Kidney glomerular epithelial cell (primary cell): ENCODE data around the gene ACP2.

ENCODE experiments used
- DNase-seq: peaks from one replicate; lab custom pipeline; 2025; lab: John Stamatoyannopoulos, UW

Gene ACP2

DNA sequence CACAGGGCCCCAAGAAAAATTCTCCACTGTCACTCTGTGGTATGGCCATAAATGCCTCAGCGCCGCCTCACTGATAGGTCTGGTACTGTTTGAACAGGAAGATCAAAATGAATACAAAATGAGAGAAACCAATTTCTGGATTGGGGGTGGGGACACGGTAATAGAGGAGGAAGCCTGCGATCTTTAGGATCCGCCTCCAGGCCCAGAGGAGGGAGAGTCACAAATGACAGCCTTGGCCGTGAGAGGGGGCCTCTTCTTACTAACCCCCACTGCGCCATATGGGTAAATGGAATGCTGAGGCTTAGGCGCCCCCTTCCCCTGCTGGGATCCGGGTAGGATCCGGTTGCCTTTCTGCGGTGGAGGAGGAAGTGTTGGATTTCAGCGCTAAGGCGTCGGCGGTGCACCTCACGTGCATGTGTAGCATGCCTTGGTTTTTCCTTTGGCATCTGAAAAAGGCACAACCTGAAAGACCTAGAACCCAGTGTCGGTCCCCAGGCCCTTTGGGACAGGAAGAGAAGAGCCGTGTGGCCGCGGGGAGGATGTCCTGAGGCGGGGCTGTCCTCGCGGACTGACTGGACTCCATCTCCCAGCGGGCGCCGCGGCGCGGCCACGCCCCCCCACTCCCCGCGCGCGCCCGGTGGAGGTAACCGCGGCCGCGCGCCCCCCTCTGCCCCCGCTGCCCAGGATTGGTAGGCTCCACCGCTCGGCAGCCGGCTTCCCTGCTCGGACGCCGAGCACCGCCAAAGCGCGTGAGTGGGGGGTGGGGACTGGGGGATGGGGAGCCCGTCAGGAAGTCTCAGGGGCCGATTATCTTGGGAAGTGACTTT lies 20.6 kb upstream of the ACP2 start:
- DNase-seq, result peak; percentile 83

GRCh38 chr11:47268448-47269001 lies 19.9 kb upstream of the ACP2 start:
- DNase-seq, result no peak

DNA sequence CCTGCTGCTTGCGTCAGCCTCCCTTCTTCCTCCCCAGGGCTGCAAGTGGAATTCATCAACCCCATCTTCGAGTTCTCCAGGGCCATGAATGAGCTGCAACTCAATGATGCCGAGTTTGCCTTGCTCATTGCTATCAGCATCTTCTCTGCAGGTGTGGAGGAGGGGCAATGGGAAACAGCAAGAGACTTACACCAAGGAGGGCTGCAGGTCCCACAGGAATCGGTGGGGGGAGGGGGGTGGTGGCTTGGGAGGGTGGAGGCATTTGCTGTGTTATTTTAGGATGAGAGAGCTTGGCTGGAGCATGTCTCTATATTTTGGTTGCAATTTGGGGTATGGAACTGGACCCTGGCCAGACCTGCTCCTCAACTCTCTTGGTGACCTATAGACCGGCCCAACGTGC lies 19.3 kb upstream of the ACP2 start:
- no peak for DNase-seq

DNA sequence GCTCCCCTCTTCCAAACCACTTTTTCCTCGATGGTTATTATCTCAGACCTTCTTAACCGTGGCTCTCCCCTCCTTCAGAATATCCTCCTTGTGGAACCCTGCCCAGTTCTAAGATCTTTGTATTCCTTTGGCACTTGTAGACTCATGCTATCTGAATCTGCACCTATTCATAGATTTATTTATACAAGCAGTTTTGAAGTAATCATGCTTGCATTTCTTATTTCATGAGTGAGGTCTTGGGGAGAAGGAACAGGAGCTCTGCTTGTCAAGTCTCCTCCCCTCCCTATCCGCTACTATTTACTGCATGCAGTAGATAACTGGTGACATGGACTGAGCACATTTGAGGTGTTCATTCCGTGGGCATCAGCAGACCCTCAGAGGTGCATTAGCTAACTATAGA lies 15.9 kb upstream of the ACP2 start:
- no peak for DNase-seq

GRCh38 chr11:47264119-47264518 lies 15.5 kb upstream of the ACP2 start:
- no peak for DNase-seq

DNA sequence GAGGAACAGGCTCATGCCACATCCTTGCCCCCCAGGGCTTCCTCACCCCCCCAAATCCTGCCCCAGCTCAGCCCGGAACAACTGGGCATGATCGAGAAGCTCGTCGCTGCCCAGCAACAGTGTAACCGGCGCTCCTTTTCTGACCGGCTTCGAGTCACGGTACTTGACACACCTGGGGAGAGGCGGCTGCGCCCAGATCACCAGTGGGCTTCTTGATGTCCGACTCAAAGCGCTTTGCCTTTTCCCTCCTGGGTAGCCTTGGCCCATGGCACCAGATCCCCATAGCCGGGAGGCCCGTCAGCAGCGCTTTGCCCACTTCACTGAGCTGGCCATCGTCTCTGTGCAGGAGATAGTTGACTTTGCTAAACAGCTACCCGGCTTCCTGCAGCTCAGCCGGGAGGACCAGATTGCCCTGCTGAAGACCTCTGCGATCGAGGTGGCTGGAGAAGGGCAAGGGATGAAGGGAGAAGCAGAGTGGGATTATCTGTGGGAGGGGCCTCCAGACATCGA lies 12.7 kb upstream of the ACP2 start:
- no peak for DNase-seq

GRCh38 chr11:47260366-47260765 lies 11.8 kb upstream of the ACP2 start:
- DNase-seq, result no peak

DNA sequence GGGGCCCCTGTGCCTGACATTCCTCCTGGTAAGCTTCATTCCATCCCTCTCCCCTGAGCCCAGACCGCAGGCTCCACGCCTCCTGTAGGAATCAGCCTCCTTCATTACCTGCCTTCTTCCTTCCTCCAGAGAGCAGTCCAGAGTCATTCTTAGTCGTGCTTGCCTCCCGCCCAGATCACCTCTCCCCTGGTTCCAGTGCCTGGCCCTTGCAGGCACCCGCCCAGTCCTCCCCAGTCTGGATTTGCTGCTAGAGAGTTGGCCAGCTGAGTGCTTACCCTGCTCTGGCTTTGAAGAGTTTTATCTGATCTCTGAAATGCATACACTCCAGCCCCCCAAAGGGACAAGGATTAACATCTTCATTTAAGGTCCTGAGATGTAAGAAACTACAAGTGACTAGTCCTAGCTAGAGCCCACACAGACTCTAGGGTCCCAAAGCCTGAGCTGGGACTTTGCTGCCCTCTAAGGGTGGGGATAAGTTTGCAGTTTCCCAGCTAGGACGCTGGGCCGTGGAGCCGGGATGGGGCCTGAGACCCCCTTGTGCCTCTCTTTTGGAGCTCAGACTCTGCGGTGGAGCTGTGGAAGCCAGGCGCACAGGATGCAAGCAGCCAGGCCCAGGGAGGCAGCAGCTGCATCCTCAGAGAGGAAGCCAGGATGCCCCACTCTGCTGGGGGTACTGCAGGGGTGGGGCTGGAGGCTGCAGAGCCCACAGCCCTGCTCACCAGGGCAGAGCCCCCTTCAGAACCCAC lies 10.8 kb upstream of the ACP2 start:
- DNase-seq, result no peak

GRCh38 chr11:47258317-47258902 lies 9.8 kb upstream of the ACP2 start:
- no peak for DNase-seq

DNA sequence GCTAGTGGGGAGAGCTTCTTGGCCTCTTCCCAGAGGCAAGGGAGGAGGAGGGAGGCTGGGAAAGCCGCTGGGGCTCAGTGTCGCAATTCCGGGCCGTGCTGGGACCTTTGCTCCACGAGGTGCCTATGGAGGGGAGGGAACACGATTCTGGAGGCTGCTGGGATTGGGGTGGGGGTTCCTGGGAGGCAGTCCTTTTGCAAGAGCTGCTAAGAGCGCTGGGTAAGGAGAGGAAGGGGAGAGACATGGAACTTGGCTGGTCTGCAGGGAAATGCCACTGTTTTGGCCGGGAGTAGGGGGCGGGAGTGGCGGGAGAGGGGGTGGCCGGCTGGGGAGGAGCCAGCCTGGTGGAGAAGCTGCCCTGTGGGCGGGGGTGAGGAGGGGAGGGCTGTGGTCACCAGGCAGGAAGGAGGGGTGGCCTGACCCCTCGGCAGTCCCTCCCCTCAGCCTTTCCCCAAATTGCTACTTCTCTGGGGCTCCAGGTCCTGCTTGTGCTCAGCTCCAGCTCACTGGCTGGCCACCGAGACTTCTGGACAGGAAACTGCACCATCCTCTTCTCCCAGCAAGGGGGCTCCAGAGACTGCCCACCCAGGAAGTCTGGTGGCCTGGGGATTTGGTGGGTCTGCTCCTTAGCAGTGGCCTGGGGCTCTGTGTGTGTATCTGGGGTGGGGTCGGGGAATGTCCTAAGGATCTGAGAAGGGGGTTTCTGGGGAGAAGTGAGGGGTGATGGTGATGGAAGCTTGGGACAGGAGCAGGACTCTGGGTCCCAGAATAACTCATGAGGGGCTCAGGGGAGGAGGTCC lies 9.1 kb upstream of the ACP2 start, which contains the start of gene NR1H3:
NR1H3 (plus strand) TSS at position 480 of the 800 bp plus-strand sequence. CDS start 1,221 bp downstream, outside the sequence.
- peak; percentile 26 for DNase-seq

DNA sequence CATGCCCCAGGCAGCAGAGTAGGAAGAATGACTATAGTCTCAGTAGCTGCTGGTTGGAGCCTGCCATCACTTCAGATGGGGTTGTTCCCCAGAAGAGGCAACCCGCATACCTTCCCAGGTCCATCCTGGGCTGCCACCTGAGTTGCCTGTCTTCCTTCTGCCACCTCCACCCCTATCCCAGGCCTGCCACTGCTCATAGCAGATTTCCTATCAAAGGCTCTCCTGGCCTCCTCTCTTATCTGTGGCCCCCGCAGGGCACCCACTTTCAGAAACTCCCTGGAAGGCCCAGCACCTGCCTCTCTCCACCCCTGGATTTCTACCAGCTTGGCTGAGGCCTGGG lies 8.5 kb upstream of the ACP2 start:
- DNase-seq, result no peak

DNA sequence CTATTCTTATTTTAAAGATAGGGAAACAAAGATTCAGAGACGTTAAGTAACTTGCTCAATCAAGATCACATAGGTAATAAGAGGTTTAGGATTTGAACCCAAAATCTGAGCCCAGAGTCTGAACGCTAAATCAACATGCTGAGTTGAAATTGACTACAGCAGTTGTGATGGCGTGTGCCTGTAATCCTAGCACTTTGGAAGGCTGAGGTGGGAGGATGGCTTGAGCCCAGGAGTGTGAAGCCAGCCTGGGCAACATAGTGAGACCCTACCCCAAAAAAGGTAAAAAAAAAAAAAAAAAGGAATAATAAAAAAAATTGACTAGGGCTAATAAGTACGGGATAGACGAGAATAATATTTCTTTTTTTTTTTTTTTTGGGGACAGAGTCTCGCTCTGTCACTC lies 7.8 kb upstream of the ACP2 start:
- DNase-seq, result no peak

DNA sequence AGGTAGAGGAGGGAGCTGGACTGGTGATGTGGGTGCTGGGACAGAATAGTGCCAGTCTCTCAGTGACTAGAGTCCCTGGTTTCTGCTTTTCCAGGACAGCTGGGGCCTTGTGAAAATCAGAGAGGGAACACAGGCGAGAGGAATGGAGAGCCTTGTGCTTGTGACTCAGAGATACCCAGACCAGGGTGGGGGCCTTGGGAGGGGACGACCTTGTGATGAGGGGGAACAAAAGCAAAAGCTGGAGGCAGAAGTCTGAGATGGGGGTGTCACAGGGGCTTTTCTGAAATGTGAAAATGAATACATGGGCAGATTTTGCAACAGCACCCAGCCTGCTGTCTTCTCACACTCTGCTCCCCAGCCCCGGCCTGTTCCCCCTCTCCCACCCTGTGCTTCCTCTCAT lies 5.8 kb upstream of the ACP2 start:
- DNase-seq, result no peak

GRCh38 chr11:47253660-47254059 lies 5.0 kb upstream of the ACP2 start:
- DNase-seq, result no peak

GRCh38 chr11:47251751-47252150 lies 3.1 kb upstream of the ACP2 start:
- no peak for DNase-seq

- DNase-seq, result no peak
Measured at GRCh38 chr11:47249378-47249715, 733 bp upstream of the ACP2 start.

DNA sequence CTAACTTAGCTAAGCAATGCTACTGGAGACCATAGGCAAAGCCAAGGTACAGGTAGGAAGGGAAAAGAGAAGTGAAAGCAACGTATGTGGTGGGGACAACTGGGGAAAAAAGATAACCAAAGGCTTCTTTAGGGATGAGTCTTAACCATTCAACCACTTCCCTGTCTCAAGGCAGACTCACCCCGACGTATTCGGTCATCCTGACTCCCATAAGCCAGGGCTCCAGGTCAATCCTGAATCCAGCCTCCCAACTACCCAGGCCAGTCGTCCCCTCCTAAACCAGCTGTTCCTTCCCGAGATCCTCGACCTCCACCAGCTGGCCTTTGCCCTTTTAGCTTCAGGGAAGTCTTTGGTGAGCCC lies 330 bp downstream of the ACP2 start:
- DNase-seq, result peak; percentile 78

DNA sequence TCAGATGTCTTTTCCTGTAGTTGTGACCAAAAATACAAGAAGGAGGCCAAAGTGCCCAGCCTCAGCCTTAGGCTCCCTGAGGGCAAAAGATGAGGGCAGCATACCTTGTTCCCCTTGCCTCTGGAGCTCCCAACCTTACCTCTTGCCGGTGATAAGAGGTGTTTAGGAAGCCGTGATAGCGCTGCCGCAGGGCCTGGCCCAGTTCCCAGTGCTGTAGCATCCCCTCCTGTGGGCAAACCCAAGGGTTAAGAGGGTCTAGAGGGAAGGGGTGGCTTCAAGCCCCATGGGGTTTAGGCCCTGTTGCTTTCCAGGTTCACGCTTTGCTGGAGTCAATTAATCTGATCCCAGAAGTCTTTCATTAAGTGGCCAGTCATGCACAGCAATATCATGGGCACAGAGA lies 1.1 kb downstream of the ACP2 start:
- DNase-seq, result no peak

DNA sequence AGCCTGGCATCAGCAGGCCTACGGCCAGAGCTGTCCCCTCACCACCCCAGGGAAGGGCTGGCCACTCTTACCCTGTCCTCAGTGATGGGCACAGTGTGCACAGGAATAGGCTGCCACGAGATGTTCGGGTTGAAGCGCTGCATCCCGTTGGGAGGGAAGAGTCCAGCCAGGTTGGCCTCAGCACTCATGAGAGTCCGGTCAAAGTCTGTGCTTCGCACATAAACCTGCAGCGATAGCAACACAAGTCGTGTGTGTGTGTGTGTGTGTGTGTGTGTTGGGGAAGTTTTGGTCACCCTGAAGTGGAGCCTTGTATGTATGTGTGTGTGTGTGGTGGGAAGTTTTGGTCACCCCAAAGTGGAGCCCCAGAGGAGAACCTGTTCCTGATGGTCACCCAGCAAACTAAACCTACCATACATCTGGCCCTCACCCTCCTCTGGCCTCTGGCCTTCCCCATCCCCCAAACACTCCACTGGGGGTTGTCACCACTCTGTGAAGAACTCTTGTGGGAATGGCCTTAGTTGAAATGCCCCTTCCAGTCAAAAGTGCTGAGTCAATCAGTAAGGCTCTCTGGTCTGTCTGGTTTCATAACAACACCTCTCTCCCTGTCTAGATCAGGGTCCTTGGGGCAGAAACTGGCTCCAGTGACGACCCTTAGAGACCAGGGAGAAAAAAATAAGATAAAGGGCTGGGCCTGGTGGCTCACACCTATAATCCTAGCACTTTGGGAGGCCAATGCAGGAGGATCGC lies 2.8 kb downstream of the ACP2 start:
- DNase-seq, result no peak

DNA sequence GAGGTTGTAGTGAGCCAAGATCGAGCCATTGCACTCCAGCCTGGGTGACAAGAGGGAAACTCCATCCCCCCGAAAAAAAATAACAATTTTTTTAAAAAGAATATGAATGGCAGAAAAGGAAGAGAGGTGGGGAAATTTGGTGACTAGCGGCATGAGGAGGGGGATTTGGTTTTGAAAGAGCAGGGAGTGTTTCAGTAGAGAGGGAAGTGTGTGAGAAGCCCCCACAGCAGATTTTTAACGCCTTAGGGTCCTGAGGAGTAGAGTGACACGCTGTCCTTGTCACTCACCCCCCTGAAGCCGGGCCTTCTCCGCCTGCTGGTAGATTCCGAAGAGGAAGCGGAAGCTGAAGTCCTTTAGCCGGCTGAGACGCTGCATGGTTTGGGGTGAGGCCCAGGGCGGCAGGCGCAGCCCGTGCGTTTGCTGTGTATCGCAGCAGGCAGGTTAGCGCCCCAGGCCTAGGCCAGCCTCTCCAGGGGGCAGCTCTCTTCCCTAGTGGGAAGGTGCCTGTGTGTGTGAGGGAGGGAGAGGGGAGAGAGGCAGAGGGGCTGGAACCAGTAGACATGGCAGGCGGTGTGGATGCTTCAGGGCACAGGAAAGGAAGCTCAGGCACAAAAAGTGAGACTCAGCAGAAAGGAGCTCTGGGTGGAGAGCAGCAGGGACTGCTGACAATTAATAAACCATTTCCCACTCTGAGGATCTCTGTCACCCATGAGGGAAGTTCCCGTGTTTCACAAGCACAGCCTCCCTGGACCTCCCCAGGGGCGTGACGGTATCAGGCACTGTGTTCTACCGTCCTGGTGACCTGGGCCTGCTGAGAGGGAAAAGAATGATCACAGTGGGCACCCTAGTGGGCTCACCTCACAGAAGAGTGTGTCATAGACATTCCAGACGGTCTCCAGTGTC lies 3.9 kb downstream of the ACP2 start:
- DNase-seq, result no peak
